Ascending aorta (tissue), 2 donors: ENCODE measurements around the gene ZNF432. TPM values are rescaled to one million over a fixed set of nuclear protein-coding genes. Genes with fewer than 3 reads are reported as not detected.

Source experiments
- DNase-seq, 2 donors: peaks; one replicate each; pipeline ENCODE4 v3.0.0-alpha.2; 2019; ENCODE audit warnings: low spot score in 2 of 2
- H3K27ac ChIP-seq, 2 donors: fragments of 200-600 bp; sonication (generic); one replicate each; pipeline ENCODE4 v1.5.1; 2016 to 2017; ENCODE audit warnings: mild to moderate bottlenecking in 1 of 2
- H3K27me3 ChIP-seq: fragments of 200-600 bp; sonication (generic); one replicate; pipeline ENCODE4 v1.5.1; 2017
- H3K36me3 ChIP-seq, 2 donors: fragments of 200-600 bp; sonication (generic); one replicate each; pipeline ENCODE4 v1.5.1; 2016
- H3K4me1 ChIP-seq, 2 donors: fragments of 200-600 bp; sonication (generic); one replicate each; pipeline ENCODE4 v1.5.1; 2016 to 2017; ENCODE audit warnings: mild to moderate bottlenecking in 1 of 2
- H3K4me3 ChIP-seq, 2 donors: fragments of 200-600 bp; sonication (generic); one replicate each; pipeline ENCODE4 v1.5.1; 2016 to 2017; ENCODE audit warnings: mild to moderate bottlenecking in 1 of 2
- H3K9me3 ChIP-seq, 2 donors: fragments of 200-600 bp; sonication (generic); one replicate each; pipeline ENCODE4 v1.5.1; 2016
- intact Hi-C: fragments of 100-400 bp; cut with DNase I; formaldehyde crosslinking; loops from one replicate; pipeline ENCODE4 v1.15.1; 2023
- total RNA-seq: library from RNA; depleted of rRNA; stranded (reverse); fragments of >200 nt; gene quantifications from one replicate; pipeline ENCODE4 v1.1.0, GENCODE V29; 2016
- TF ChIP-seq, protein P1 (sequence below), 3 experiments: fragments of 200-600 bp in 2 of 3; fragments of 450-650 bp in 1 of 3; sonication (generic) in 2 of 3; IDR thresholded peaks; one replicate each; pipeline ENCODE4 v1.5.1; 2016 to 2019; ENCODE audit warnings: antibody characterized with exemption in 3 of 3, mild to moderate bottlenecking in 1 of 3, moderate library complexity in 1 of 3

The ZNF432 gene
- total RNA-seq, 1 donor from 2014 or later, result 6.1 TPM

DNA sequence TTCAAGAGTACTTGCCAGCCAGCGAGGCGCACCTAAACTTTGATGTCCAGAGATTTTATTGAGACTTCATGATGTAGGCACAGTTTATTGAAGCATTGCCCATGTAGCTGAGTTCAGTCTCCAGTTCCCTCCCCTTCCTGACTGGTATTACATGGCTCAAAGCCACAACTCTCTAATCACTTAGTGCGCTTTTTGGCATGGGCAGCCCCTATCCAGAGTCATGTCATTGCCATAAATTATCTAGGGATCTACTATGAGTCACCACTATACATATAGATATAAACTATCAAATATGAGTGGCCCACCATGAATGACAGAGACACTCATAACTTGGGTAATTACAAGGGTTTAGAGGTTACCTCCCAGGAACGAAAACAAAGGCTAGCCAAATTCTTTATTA, 28.1 kb downstream of the ZNF432 start:
- no peaks in the 10 kb centered on the region for H3K27me3 ChIP-seq
- no peak overlapping the region for H3K27ac ChIP-seq
- peak overlapping the region in 1 of 2 donors; percentile 5 for H3K4me3 ChIP-seq
- H3K4me1 ChIP-seq, result no peaks in the 10 kb centered on the region
- intact Hi-C loops, result loop anchor here (10.0 kb wide), 1 partner anchor 1084 kb away; the partner anchor contains the start of gene ZNF160
- TF ChIP-seq, protein P1, sequence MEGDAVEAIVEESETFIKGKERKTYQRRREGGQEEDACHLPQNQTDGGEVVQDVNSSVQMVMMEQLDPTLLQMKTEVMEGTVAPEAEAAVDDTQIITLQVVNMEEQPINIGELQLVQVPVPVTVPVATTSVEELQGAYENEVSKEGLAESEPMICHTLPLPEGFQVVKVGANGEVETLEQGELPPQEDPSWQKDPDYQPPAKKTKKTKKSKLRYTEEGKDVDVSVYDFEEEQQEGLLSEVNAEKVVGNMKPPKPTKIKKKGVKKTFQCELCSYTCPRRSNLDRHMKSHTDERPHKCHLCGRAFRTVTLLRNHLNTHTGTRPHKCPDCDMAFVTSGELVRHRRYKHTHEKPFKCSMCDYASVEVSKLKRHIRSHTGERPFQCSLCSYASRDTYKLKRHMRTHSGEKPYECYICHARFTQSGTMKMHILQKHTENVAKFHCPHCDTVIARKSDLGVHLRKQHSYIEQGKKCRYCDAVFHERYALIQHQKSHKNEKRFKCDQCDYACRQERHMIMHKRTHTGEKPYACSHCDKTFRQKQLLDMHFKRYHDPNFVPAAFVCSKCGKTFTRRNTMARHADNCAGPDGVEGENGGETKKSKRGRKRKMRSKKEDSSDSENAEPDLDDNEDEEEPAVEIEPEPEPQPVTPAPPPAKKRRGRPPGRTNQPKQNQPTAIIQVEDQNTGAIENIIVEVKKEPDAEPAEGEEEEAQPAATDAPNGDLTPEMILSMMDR (IDR thresholded peaks at IDR 0.05), result no peak
- peaks cover 96 to 100% of the 10 kb centered on the region in 2 donors for H3K9me3 ChIP-seq
- H3K36me3 ChIP-seq, result peaks cover 97 to 100% of the 10 kb centered on the region in 2 donors
- DNase-seq, result no peak

DNA sequence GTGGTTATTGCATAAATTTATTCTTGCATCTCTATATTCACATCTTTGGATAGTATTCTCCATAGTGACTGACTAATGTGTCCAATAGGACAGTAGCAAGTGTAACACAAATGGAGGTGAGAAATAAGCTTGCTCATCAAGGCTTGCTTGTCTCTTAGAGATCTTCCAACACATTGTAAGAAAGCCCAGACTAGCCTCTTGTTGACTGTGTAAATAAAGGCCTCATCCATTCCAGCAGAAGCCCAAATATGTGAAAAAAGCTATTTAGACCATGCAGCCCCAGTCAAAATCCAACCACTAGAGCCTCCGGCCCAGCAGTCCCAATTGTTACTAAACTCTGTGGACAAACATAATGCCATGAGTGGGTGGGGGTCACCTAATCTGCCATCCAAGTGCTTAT, 38.0 kb downstream of the ZNF432 start:
- TF ChIP-seq, protein P1 (IDR thresholded peaks at IDR 0.05), result no peak
- intact Hi-C loops, result no loop called here
- no peak overlapping the region for H3K27ac ChIP-seq
- peaks cover 13 to 23% of the 10 kb centered on the region in 2 donors for H3K36me3 ChIP-seq
- peaks cover 0 to 5% of the 10 kb centered on the region in 2 donors for H3K4me1 ChIP-seq
- DNase-seq, result no peak
- H3K9me3 ChIP-seq, result peaks cover 24 to 56% of the 10 kb centered on the region in 2 donors
- H3K27me3 ChIP-seq, result no peaks in the 10 kb centered on the region
- no peak overlapping the region for H3K4me3 ChIP-seq

DNA sequence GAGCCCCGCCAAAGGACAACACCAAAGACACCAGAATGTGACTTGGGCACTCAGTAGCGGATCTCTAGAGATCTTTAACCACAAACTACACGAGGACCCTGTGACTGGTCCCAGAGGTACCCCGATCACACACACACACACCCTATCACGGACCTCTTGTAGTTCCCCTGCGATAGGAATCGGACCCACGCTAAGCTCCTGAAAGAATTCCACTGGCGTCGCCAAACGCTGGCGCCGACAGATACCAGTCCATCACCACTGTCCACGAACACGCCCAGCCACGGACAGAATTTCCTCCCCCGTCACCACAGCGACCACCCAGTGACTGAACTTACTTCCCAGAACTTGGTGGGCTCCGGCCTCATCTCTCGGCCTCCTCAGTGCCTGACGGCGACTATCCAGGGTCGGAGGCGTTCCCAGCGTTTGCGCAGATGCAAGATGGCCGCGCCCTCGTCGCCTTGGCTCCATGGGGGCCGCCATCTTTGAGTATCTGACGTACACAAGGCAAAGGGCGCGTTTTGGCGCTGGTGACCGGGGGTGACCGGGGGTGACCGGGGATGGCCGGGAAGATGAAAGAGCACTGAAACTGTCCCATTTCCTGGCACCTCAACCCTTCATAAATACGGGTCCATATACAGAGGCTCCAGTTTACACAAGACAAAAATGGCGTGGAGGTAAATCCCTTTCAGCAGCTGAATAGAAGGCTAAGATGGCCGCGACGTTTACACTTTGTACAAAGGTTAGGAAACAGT, 40.7 kb downstream of the ZNF432 start, which contains the start of gene ZNF615:
Gene ZNF615, minus strand, starts transcription at position 406 of the 752 bp plus-strand sequence. CDS start 4,500 bp downstream, outside the sequence.
- intact Hi-C loops, result loop anchor here (2.0 to 10.0 kb wide), 2 partner anchors 21 to 303 kb away; partner anchors contain the start of gene ZNF614
- peaks cover 20 to 21% of the 10 kb centered on the region in 2 donors for H3K36me3 ChIP-seq
- H3K27me3 ChIP-seq, result no peaks in the 10 kb centered on the region
- DNase-seq, result peak; percentile 53 to 93
- peak within 1 kb of the TSS; percentile 68 to 77 for H3K4me3 ChIP-seq
- TF ChIP-seq, protein P1 (IDR thresholded peaks at IDR 0.05), result no peak
- H3K9me3 ChIP-seq, result peaks cover 16 to 56% of the 10 kb centered on the region in 2 donors
- H3K4me1 ChIP-seq, result peaks cover 0 to 5% of the 10 kb centered on the region in 2 donors
- H3K27ac ChIP-seq, result peak within 1 kb of the TSS; percentile 73 to 83

DNA sequence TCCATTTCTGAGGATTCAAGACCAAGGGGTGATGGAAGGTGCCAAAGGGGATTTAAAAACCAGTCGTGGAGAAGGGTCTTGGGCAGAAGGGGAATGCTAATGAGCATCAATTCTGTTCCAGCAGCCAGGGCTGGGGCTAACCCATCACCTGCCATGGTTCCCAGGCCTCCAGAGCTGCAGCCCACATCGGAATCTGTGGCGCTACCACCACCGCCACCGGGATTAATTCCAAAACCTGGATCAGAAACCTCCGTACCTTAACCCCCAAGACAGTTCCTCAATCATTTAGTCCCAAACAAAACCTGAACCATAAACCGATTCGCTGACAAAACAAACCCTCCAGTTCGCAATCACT, 41.2 kb downstream of the ZNF432 start:
- Histone ChIP-seq H3K27ac (peak overlapping the region; percentile 73 to 83), H3K36me3 (peaks cover 19 to 22% of the 10 kb centered on the region in 2 donors), H3K9me3 (peaks cover 22 to 56% of the 10 kb centered on the region in 2 donors), H3K4me3 (peak overlapping the region; percentile 68 to 77), H3K4me1 (peaks cover 0 to 5% of the 10 kb centered on the region in 2 donors), H3K27me3 (no peaks in the 10 kb centered on the region)
- intact Hi-C loops, result loop anchor here (10.0 kb wide), 1 partner anchor 303 kb away; no protein-coding TSS in a partner anchor
- DNase-seq, result no peak
- TF ChIP-seq, protein P1 (IDR thresholded peaks at IDR 0.05), result no peak

DNA sequence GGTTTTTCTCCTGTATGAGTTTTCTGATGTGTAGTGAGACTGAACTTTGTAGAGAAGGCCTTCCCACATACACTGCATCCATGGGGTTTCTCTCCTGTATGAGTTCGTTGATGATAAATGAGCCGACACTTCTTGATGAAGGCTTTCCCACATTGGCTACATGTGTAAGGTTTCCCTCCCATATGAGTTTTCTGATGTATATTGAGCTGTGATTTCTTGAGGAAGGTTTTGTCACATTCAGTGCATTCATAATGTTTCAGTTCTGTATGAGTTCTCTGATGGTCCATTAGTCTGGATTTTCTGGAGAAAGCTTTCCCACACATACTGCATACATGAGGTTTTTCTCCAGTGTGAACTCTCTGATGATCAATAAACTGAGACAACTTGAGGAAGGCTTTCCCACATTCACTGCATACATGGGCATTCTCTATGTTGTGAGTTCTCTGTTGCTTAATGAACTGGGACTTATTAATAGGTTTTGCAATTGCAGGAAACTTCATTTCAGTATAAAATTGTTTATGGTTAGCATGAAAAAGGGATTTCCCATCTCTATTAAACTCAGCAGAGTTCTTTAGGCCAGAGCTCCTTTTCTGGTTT, 54.5 kb downstream of the ZNF432 start:
- no peaks in the 10 kb centered on the region for H3K4me1 ChIP-seq
- TF ChIP-seq, protein P1 (IDR thresholded peaks at IDR 0.05), result no peak
- no peak overlapping the region for H3K27ac ChIP-seq

More for the DNA sequence above, 54.5 kb downstream of the ZNF432 start:
- H3K27me3 ChIP-seq, result no peaks in the 10 kb centered on the region
- no peak for DNase-seq
- intact Hi-C loops, result no loop called here
- no peak overlapping the region for H3K4me3 ChIP-seq
- H3K9me3 ChIP-seq, result peaks cover 85 to 99% of the 10 kb centered on the region in 2 donors
- peaks cover 63 to 70% of the 10 kb centered on the region in 2 donors for H3K36me3 ChIP-seq
